Activated naive CD4-positive, alpha-beta T cell (primary cell): ENCODE measurements around the gene SMURF1.

Experiments
- DNase-seq, 4 experiments: peaks; one replicate each; lab custom pipeline; 2025; lab: John Stamatoyannopoulos, UW

Gene SMURF1

GRCh38 chr7:99098286-99098823, 45.6 kb downstream of the SMURF1 start:
- no peak for DNase-seq

- DNase-seq: no peak
Observed at GRCh38 chr7:99097730-99098129, 46.2 kb downstream of the SMURF1 start.

- DNase-seq: no peak
Observed at GRCh38 chr7:99096124-99096887, 47.6 kb downstream of the SMURF1 start.

- DNase-seq: no peak
Observed at GRCh38 chr7:99095698-99096097, 48.2 kb downstream of the SMURF1 start.

GRCh38 chr7:99094401-99094800, 49.5 kb downstream of the SMURF1 start:
- DNase-seq: no peak

GRCh38 chr7:99092064-99092720, 51.7 kb downstream of the SMURF1 start:
- no peak for DNase-seq

- no peak for DNase-seq
Observed at GRCh38 chr7:99090771-99091542, 53.0 kb downstream of the SMURF1 start.

GRCh38 chr7:99089914-99090629, 53.8 kb downstream of the SMURF1 start:
- no peak for DNase-seq

GRCh38 chr7:99086944-99087343, 57.0 kb downstream of the SMURF1 start:
- no peak for DNase-seq

GRCh38 chr7:99086532-99086931, 57.4 kb downstream of the SMURF1 start:
- DNase-seq: no peak

GRCh38 chr7:99083733-99084132, 60.2 kb downstream of the SMURF1 start:
- DNase-seq: no peak

GRCh38 chr7:99083068-99083651, 60.7 kb downstream of the SMURF1 start:
- DNase-seq: no peak

GRCh38 chr7:99080679-99081078, 63.2 kb downstream of the SMURF1 start:
- no peak for DNase-seq

- no peak for DNase-seq
Observed at GRCh38 chr7:99079104-99079503, 64.8 kb downstream of the SMURF1 start.

- DNase-seq: no peak
Observed at GRCh38 chr7:99078416-99078815, 65.5 kb downstream of the SMURF1 start.

GRCh38 chr7:99076615-99077014, 67.3 kb downstream of the SMURF1 start:
- no peak for DNase-seq

- no peak for DNase-seq
Observed at GRCh38 chr7:99073839-99074446, 70.0 kb downstream of the SMURF1 start.

- DNase-seq: no peak
Observed at GRCh38 chr7:99072126-99072525, 71.8 kb downstream of the SMURF1 start.

- DNase-seq: no peak
Observed at GRCh38 chr7:99070361-99070760, 73.5 kb downstream of the SMURF1 start.

- no peak for DNase-seq
Observed at GRCh38 chr7:99061001-99061776, 82.7 kb downstream of the SMURF1 start.
